HCT116 (cell line): ENCODE measurements around the gene MTURN. TPM values are rescaled to one million over a fixed set of nuclear protein-coding genes. Genes with fewer than 3 reads are reported as not detected.

Experiments used
- ATAC-seq: fragments of 200-7000 bp; cut with Tn5 transposase; 2 replicates; pipeline ENCODE4 v1.9.1; 2020; ENCODE audit warnings: mild to moderate bottlenecking, moderate library complexity
- BruUV-seq: library from RNA; stranded (reverse); fragments of 400-500 nt; replicated peaks from 2 replicates; lab custom pipeline; 2021; lab: Mats Ljungman, UMichigan
- CTCF ChIA-PET: fragments of 300-600 bp; sonication (Branson Sonifier 250); formaldehyde crosslinking; loops from one replicate; lab custom pipeline; 2021; ENCODE audit warnings: antibody characterized with exemption; lab: Charles Lee
- POLR2A ChIA-PET: fragments of 300-600, 350-600 bp; sonication (Branson Sonifier 250); formaldehyde crosslinking; loops from one replicate; lab custom pipeline; 2021; ENCODE audit warnings: antibody characterized with exemption; lab: Charles Lee
- RAD21 ChIA-PET, 2 experiments: fragments of 300-600 bp; sonication (Branson Sonifier 250); formaldehyde crosslinking; loops; one replicate each; lab custom pipeline; 2023; ENCODE audit warnings: low total read pairs in 2 of 2; ENCODE audit not compliant: uncharacterized antibody in 2 of 2, unreplicated experiment in 2 of 2, low non-redundant PET in 1 of 2; lab: Charles Lee
- DNase-seq: peaks from one replicate; pipeline ENCODE4 v3.0.0-alpha.2; 2010; ENCODE audit warnings: low read depth, low spot score
- H2AFZ ChIP-seq: fragments of 200-600 bp; shearing (Covaris generic), sonication (generic); 2 replicates; pipeline ENCODE4 v1.6.1; 2017; ENCODE audit warnings: low read depth, mixed run types, mixed read lengths, antibody characterized with exemption, low read length; ENCODE audit not compliant: poor library complexity, severe bottlenecking
- H3K27ac ChIP-seq: 2 replicates; pipeline ENCODE4 v1.5.1; 2012; ENCODE audit warnings: low read depth, low read length
- H3K27me3 ChIP-seq: fragments of 200-600 bp; sonication (generic); 2 replicates; pipeline ENCODE4 v1.6.1; 2016; ENCODE audit warnings: mixed run types, low read length, mixed read lengths; ENCODE audit not compliant: insufficient read depth
- H3K36me3 ChIP-seq, 2 experiments: fragments of 200-500 bp in 1 of 2; fragments of 200-600 bp in 1 of 2; sonication (Bioruptor generic) in 1 of 2; sonication (generic) in 1 of 2; 2 replicates each; pipeline versions ENCODE4 v1.5.1 to v1.6.1; 2014 to 2016; ENCODE audit warnings: low read length in 2 of 2, inconsistent platforms in 1 of 2, mixed read lengths in 1 of 2, mixed run types in 1 of 2; ENCODE audit not compliant: insufficient read depth in 2 of 2, control insufficient read depth in 1 of 2
- H3K4me1 ChIP-seq, 2 experiments: fragments of 200-600 bp in 1 of 2; sonication (generic) in 1 of 2; 2 replicates each; pipeline versions ENCODE4 v1.5.1 to v1.6.1; 2012 to 2017; ENCODE audit warnings: low read length in 2 of 2, inconsistent platforms in 1 of 2, mild to moderate bottlenecking in 1 of 2, mixed read lengths in 1 of 2, mixed run types in 1 of 2, moderate library complexity in 1 of 2; ENCODE audit not compliant: insufficient read depth in 2 of 2, control insufficient read depth in 1 of 2
- H3K4me2 ChIP-seq: fragments of 200-600 bp; sonication (generic); 2 replicates; pipeline ENCODE4 v1.6.1; 2017; ENCODE audit warnings: mixed run types, low read length, mixed read lengths
- H3K4me3 ChIP-seq, 2 experiments: fragments of 200-600 bp in 1 of 2; sonication (generic) in 1 of 2; replicated peaks in 1 of 2; 2 replicates each; pipeline ENCODE4 v1.5.1; 2011 to 2016; ENCODE audit warnings: low read length in 2 of 2, control low read depth in 1 of 2, low read depth in 1 of 2, mild to moderate bottlenecking in 1 of 2, mixed read lengths in 1 of 2, mixed run types in 1 of 2
- H3K79me2 ChIP-seq: fragments of 200-600 bp; sonication (generic); 2 replicates; pipeline ENCODE4 v1.6.1; 2017; ENCODE audit warnings: mild to moderate bottlenecking, mixed run types, low read length, moderate library complexity, mixed read lengths; ENCODE audit not compliant: insufficient read depth
- H3K9ac ChIP-seq: fragments of 200-600 bp; sonication (generic); 2 replicates; pipeline ENCODE4 v1.6.1; 2016; ENCODE audit warnings: low read length, mixed read lengths
- H3K9me2 ChIP-seq: fragments of 200-600 bp; sonication (generic), shearing (Covaris generic); 2 replicates; pipeline ENCODE4 v1.6.1; 2017; ENCODE audit warnings: mixed run types, mild to moderate bottlenecking, moderate library complexity; ENCODE audit not compliant: insufficient read depth
- H3K9me3 ChIP-seq, 2 experiments: fragments of 200-500 bp in 1 of 2; fragments of 200-600 bp in 1 of 2; sonication (Bioruptor generic) in 1 of 2; sonication (generic) in 1 of 2; 2 replicates each; pipeline ENCODE4 v1.6.1; 2014 to 2017; ENCODE audit warnings: low read length in 2 of 2, mixed read lengths in 2 of 2, inconsistent platforms in 1 of 2, low read depth in 1 of 2, mild to moderate bottlenecking in 1 of 2, mixed run types in 1 of 2, moderate library complexity in 1 of 2; ENCODE audit not compliant: control insufficient read depth in 1 of 2, insufficient read depth in 1 of 2
- H4K20me1 ChIP-seq: fragments of 200-600 bp; sonication (generic), shearing (Covaris generic); 2 replicates; pipeline ENCODE4 v1.6.1; 2017; ENCODE audit warnings: mixed run types, mild to moderate bottlenecking, moderate library complexity; ENCODE audit not compliant: insufficient read depth
- CBX3 ChIP-seq: IDR thresholded peaks from 2 replicates; pipeline ENCODE4 v1.6.1; 2012; ENCODE audit warnings: low read depth
- ELF1 ChIP-seq: IDR thresholded peaks from 2 replicates; pipeline ENCODE4 v1.6.1; 2012; ENCODE audit warnings: low read depth, borderline replicate concordance
- EZH2 ChIP-seq: fragments of 200-600 bp; sonication (generic); IDR thresholded peaks from 2 replicates; pipeline ENCODE4 v1.6.1; 2017; ENCODE audit warnings: antibody characterized with exemption, mixed run types
- EZH2phosphoT487 ChIP-seq: fragments of 200-600 bp; IDR thresholded peaks from 2 replicates; pipeline ENCODE4 v1.6.1; 2018; ENCODE audit warnings: antibody characterized with exemption, borderline replicate concordance
- POLR2A ChIP-seq: IDR thresholded peaks from 2 replicates; pipeline ENCODE4 v1.7.0; 2011; ENCODE audit warnings: borderline replicate concordance; ENCODE audit not compliant: insufficient read depth, insufficient read length; ENCODE audit errors: extremely low read depth
- POLR2AphosphoS5 ChIP-seq: IDR thresholded peaks from 2 replicates; pipeline ENCODE4 v1.6.1; 2011; ENCODE audit warnings: mild to moderate bottlenecking, low read depth, low read length, moderate library complexity
- RAD21 ChIP-seq: IDR thresholded peaks from 2 replicates; pipeline ENCODE4 v1.6.1; 2012; ENCODE audit warnings: low read depth, mild to moderate bottlenecking
- SIN3A ChIP-seq: IDR thresholded peaks from 2 replicates; pipeline ENCODE4 v1.6.1; 2012; ENCODE audit warnings: low read depth
- SP1 ChIP-seq: IDR thresholded peaks from 2 replicates; pipeline ENCODE4 v1.6.1; 2012; ENCODE audit warnings: low read depth
- YY1 ChIP-seq: IDR thresholded peaks from 2 replicates; pipeline ENCODE4 v1.6.1; 2011; ENCODE audit warnings: low read length, low read depth, moderate library complexity, mild to moderate bottlenecking; ENCODE audit not compliant: insufficient replicate concordance; ENCODE audit errors: extremely low read depth
- ZFX ChIP-seq: fragments of 450-650 bp; IDR thresholded peaks from 2 replicates; pipeline ENCODE4 v1.6.1; 2017
- ZNF274 ChIP-seq: fragments of 200-500 bp; sonication (Bioruptor generic); IDR thresholded peaks from 2 replicates; pipeline ENCODE4 v1.6.1; 2014; ENCODE audit warnings: mild to moderate bottlenecking, low read depth, low read length, inconsistent platforms
- intact Hi-C: fragments of 100-400 bp; cut with micrococcal nuclease; formaldehyde crosslinking; loops from 2 replicates; pipeline ENCODE4 v1.10.0; 2022
- total RNA-seq: library from RNA; stranded (reverse); gene quantifications from one replicate; pipeline ENCODE4 v1.2.1, GENCODE V29; 2021; ENCODE audit not compliant: unreplicated experiment

The MTURN gene
- total RNA-seq, 1 experiment from 2014 or later = 7.5 TPM

GRCh38 chr7:30148426-30148825 is 13.6 kb downstream of the MTURN start (continued):
- TF ChIP-seq EZH2phosphoT487 (no peak), POLR2AphosphoS5 (no peak), ZNF274 (no peak)

- no peak overlapping the region for H3K9ac ChIP-seq
- H3K27me3 ChIP-seq = no peaks in the 10 kb centered on the region
- ChIA-PET POLR2A (no interaction called here), RAD21 (no interaction called here), CTCF (no interaction called here)
- no peaks in the 10 kb centered on the region for H3K36me3 ChIP-seq
- BruUV-seq = no TSS peak
- no peak overlapping the region for H3K4me3 ChIP-seq
- H2AFZ ChIP-seq = no peak overlapping the region
- no peak overlapping the region for H3K27ac ChIP-seq
- no peak for TF ChIP-seq SIN3A
- no peak for TF ChIP-seq ZNF274
- no peak for TF ChIP-seq CBX3
- no peak for TF ChIP-seq POLR2A
- TF ChIP-seq ZFX = no peak
- no peak for TF ChIP-seq RAD21
- no peak for TF ChIP-seq EZH2
- TF ChIP-seq YY1 = no peak
- TF ChIP-seq SP1 = no peak
- no peak for TF ChIP-seq ELF1
- H3K9me3 ChIP-seq = no peaks in the 10 kb centered on the region
- DNase-seq (no peak), ATAC-seq (no peak)
- intact Hi-C loops = no loop called here
- H4K20me1 ChIP-seq = no peaks in the 10 kb centered on the region
- H3K4me1 ChIP-seq = peaks cover 2 to 3% of the 10 kb centered on the region in 2 experiments; a peak in 2 of 4 replicates
- no peaks in the 10 kb centered on the region for H3K79me2 ChIP-seq
- no peak overlapping the region for H3K4me2 ChIP-seq
- no peaks in the 10 kb centered on the region for H3K9me2 ChIP-seq
Measured at GRCh38 chr7:30148951-30149459, 14.2 kb downstream of the MTURN start.
